Glutamatergic neuron (in vitro differentiated cells): ENCODE results near the gene ZNF487. TPM values are rescaled to one million over a fixed set of nuclear protein-coding genes. Genes with fewer than 3 reads are reported as not detected.
"Not testable (repeated sequence)": the region's sequence is repeated elsewhere in the genome, so short reads cannot be mapped to it uniquely, and the experiment has no call there.

Experiments used
- DNase-seq: peaks from one replicate; pipeline ENCODE4 v3.0.0; 2022
- H3K27ac Mint-ChIP-seq: one replicate; pipeline ENCODE4 v1.8.0; 2020; ENCODE audit warnings: mild to moderate bottlenecking, mixed read lengths, inconsistent platforms; ENCODE audit not compliant: unreplicated experiment
- H3K27me3 Mint-ChIP-seq: one replicate; pipeline ENCODE4 v1.8.0; 2020; ENCODE audit warnings: mild to moderate bottlenecking, moderate library complexity, mixed read lengths, inconsistent platforms; ENCODE audit not compliant: unreplicated experiment
- H3K36me3 Mint-ChIP-seq: one replicate; pipeline ENCODE4 v1.8.0; 2020; ENCODE audit warnings: mild to moderate bottlenecking, mixed read lengths, inconsistent platforms; ENCODE audit not compliant: unreplicated experiment
- H3K4me1 Mint-ChIP-seq: one replicate; pipeline ENCODE4 v1.8.0; 2020; ENCODE audit warnings: mild to moderate bottlenecking, low read depth, mixed read lengths, inconsistent platforms; ENCODE audit not compliant: unreplicated experiment
- H3K4me3 Mint-ChIP-seq: one replicate; pipeline ENCODE4 v1.8.0; 2020; ENCODE audit warnings: mild to moderate bottlenecking, mixed read lengths, inconsistent platforms; ENCODE audit not compliant: unreplicated experiment
- H3K9me3 Mint-ChIP-seq: one replicate; pipeline ENCODE4 v1.8.0; 2020; ENCODE audit warnings: mild to moderate bottlenecking, moderate library complexity, mixed read lengths, inconsistent platforms; ENCODE audit not compliant: unreplicated experiment
- total RNA-seq: library from RNA; stranded (reverse); fragmentation: NEBNext Ultra II Directional; extraction: Animal tissue kit (Norgen Biotek cat#: 25700); gene quantifications from one replicate; pipeline ENCODE4 v1.2.1, GENCODE V29; 2021; ENCODE audit not compliant: unreplicated experiment
- TF ChIP-seq, protein P1 (sequence below): fragments of 200-600 bp; sonication (generic); IDR thresholded peaks from one replicate; pipeline ENCODE4 v1.5.0; 2021; ENCODE audit not compliant: partially characterized antibody, unreplicated experiment

The ZNF487 gene
- total RNA-seq, 1 donor from 2014 or later: 2.1 TPM

DNA sequence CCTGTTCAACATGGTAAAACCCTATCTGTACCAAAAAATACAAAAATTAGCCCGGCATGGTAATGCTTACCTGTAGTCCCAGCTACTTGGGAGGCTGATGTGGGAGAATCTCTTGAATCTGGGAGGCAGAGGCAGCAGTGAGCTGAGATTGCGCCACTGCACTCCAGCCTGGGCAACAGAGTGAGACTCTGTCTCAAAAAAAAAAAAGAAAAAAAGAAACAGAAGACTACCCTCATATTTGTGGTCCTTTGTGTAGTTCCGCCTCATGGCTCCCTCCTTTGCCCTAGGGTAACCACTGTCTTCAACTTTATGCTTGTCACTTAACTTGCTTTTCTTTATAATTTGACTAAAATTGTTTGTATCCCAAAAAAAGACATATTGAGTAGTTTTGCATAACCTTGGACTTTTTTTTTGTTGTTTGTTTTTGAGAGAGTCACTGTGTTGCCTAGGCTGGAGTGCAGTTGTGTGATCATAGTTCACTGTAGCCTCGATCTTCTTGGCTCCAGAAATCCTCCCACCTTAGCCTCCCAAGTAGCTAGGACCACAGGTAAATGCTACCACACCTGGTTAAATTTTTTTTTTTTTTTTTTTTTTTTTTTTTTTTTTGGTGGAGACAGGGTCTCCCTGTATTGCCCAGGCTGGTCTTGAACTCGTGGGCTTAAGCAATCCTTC is 3.7 kb downstream of the ZNF487 start:
- no peaks in the 10 kb centered on the region for H3K4me1 Mint-ChIP-seq
- peaks cover 6% of the 10 kb centered on the region for H3K27me3 Mint-ChIP-seq
- H3K36me3 Mint-ChIP-seq: peaks cover 10% of the 10 kb centered on the region
- no peak for DNase-seq
- TF ChIP-seq, protein P1, sequence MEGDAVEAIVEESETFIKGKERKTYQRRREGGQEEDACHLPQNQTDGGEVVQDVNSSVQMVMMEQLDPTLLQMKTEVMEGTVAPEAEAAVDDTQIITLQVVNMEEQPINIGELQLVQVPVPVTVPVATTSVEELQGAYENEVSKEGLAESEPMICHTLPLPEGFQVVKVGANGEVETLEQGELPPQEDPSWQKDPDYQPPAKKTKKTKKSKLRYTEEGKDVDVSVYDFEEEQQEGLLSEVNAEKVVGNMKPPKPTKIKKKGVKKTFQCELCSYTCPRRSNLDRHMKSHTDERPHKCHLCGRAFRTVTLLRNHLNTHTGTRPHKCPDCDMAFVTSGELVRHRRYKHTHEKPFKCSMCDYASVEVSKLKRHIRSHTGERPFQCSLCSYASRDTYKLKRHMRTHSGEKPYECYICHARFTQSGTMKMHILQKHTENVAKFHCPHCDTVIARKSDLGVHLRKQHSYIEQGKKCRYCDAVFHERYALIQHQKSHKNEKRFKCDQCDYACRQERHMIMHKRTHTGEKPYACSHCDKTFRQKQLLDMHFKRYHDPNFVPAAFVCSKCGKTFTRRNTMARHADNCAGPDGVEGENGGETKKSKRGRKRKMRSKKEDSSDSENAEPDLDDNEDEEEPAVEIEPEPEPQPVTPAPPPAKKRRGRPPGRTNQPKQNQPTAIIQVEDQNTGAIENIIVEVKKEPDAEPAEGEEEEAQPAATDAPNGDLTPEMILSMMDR: no peak
- H3K4me3 Mint-ChIP-seq: no peak overlapping the region
- H3K27ac Mint-ChIP-seq: no peak overlapping the region
- H3K9me3 Mint-ChIP-seq: peaks cover 11% of the 10 kb centered on the region

DNA sequence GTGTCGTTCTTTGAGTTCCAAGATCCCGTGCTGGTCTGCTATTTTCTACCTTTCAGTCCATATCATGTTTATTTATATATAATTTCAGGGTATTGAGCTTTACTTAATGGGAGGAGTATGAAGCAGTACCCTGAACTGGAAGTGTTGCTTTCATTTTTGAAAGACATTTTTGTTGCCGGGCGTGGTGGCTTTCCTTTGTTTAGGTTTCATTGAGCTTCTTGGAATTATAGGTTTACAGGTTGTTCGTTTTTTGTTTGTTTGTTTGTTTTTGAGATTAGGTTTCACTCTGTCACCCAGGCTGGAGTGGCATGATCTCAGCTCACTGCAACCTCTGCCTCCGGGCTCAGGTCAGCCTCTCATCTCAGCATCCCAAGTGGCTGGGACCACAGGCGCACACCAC is 7.4 kb downstream of the ZNF487 start:
- Mint-ChIP-seq H3K27ac (no peak overlapping the region), H3K36me3 (peaks cover 16% of the 10 kb centered on the region), H3K9me3 (peaks cover 8% of the 10 kb centered on the region), H3K4me3 (no peak overlapping the region), H3K27me3 (peaks cover 5% of the 10 kb centered on the region), H3K4me1 (no peaks in the 10 kb centered on the region)
- TF ChIP-seq, protein P1: no peak
- DNase-seq: no peak

DNA sequence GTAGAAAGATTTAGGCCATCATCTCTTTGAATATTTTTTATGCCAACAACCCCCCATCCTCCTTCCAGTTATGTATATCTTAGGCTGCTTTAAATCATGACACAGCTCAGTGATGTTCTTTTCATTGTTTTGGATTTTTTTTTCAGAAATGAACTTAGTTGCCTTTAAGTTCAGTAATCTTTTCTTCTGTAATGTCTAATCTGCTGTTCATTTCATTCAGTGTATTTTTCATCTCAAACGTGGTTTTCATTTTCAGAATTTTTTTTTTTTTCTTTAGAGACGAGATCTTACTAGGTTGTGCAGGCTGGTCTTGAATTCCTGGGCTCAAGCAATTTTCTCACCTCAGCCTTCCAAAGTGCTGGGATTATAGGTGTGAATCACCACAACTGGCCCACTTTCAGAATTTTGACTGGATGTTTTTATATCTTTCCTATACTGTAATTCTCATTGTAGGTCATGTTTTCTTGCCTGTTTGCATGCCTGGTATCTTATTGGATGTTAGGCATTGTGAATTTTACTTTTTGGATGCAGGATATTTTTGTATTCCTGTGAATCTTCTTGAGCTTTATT is 8.1 kb downstream of the ZNF487 start:
- no peak overlapping the region for H3K4me3 Mint-ChIP-seq
- peaks cover 8% of the 10 kb centered on the region for H3K9me3 Mint-ChIP-seq
- no peak for DNase-seq
- TF ChIP-seq, protein P1: no peak
- H3K36me3 Mint-ChIP-seq: peaks cover 16% of the 10 kb centered on the region
- no peak overlapping the region for H3K27ac Mint-ChIP-seq
- H3K27me3 Mint-ChIP-seq: peaks cover 5% of the 10 kb centered on the region
- no peaks in the 10 kb centered on the region for H3K4me1 Mint-ChIP-seq

DNA sequence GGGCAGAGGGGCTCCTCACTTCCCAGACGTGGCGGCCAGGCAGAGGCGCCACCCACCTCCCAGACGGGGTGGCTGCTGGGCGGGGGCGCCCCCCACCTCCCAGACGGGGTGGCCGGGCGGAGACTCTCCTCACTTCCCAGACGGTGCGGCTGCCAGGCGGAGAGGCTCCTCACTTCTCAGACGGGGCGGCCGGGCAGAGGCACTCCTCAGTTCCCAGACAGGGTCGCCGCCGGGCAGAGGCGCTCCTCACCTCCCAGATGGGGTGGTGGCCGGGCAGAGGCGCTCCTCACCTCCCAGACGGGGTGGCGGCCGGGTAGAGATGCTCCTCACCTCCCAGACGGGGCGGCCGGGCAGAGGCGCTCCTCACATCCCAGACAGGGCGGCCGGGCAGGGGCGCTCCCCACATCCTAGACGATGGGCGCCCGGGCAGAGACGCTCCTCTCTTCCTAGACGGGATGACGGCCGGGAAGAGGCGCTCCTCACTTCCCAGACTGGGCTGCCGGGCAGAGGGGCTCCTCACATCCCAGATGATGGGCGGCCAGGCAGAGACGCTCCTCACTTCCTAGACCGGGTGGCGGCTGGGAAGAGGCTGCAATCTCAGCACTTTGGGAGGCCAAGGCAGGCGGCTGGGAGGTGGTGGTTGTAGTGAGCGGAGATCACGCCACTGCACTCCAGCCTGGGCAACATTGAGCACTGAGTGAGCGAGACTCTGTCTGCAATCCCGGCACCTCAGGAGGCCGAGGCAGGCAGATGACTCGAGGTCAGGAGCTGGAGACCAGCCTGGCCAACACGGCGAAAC is 9.5 kb downstream of the ZNF487 start:
- H3K27me3 Mint-ChIP-seq, H3K27ac Mint-ChIP-seq, H3K4me3 Mint-ChIP-seq, H3K9me3 Mint-ChIP-seq, H3K4me1 Mint-ChIP-seq: not testable (repeated sequence)
- H3K36me3 Mint-ChIP-seq: peaks cover 16% of the 10 kb centered on the region
- DNase-seq: peak; percentile 45

DNA sequence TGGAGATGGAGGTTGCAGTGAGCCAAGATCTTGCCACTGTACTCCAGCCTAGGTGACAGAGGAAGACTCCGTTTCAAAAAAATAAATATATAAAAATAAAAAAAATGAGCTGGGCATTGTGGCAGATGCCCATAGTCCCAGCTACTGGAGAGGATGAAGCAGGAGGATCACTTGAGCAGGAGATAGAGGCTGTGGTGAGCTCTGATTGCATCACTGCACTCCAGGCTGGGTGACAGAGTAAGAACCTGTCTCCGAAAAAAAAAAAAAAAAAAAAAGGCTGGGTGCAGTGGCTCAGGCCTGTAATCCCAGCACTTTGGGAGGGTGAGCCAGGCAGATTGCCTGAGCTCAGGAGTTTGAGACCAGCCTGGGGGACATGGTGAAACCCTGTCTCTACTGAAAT is 11.8 kb downstream of the ZNF487 start:
- Mint-ChIP-seq H3K36me3 (peaks cover 16% of the 10 kb centered on the region), H3K27me3 (peaks cover 5% of the 10 kb centered on the region), H3K27ac (no peak overlapping the region), H3K4me1 (no peaks in the 10 kb centered on the region), H3K4me3 (no peak overlapping the region), H3K9me3 (peaks cover 8% of the 10 kb centered on the region)
- TF ChIP-seq, protein P1: no peak
- DNase-seq: no peak
